Esophagus squamous epithelium (tissue), 5 donors: ENCODE measurements around the gene METRN. TPM values are rescaled to one million over a fixed set of nuclear protein-coding genes. Genes with fewer than 3 reads are reported as not detected.
"Not testable (repeated sequence)": the region's sequence is repeated elsewhere in the genome, so short reads cannot be mapped to it uniquely, and the experiment has no call there.

ENCODE experiments used
- DNase-seq: peaks from one replicate; lab custom pipeline; 2025; lab: John Stamatoyannopoulos, UW
- H3K27ac ChIP-seq, 4 donors: fragments of 200-600 bp; sonication (generic); one replicate each; pipeline ENCODE4 v1.5.1; 2016 to 2019; ENCODE audit warnings: mild to moderate bottlenecking in 1 of 4
- H3K27me3 ChIP-seq, 4 donors: fragments of 200-600 bp; sonication (generic); 1 replicate in 3 of 4; 2 replicates in 1 of 4; pipeline versions ENCODE4 v1.5.1 to v1.6.0; 2017 to 2021; ENCODE audit warnings: antibody characterized with exemption in 1 of 4
- H3K36me3 ChIP-seq, 3 donors: fragments of 200-600 bp; sonication (generic); one replicate each; pipeline ENCODE4 v1.5.1; 2016 to 2019
- H3K4me1 ChIP-seq, 3 donors: fragments of 200-600 bp; sonication (generic); one replicate each; pipeline ENCODE4 v1.5.1; 2017 to 2019
- H3K4me3 ChIP-seq, 4 donors: fragments of 200-600 bp; sonication (generic); 1 replicate in 3 of 4; 2 replicates in 1 of 4; pipeline ENCODE4 v1.5.1; 2016 to 2019; ENCODE audit warnings: mild to moderate bottlenecking in 2 of 4, moderate library complexity in 1 of 4
- H3K9me3 ChIP-seq, 3 donors: fragments of 200-600 bp; sonication (generic); one replicate each; pipeline ENCODE4 v1.5.1; 2016 to 2019
- POLR2A ChIP-seq, 4 donors: fragments of 450-650 bp; IDR thresholded peaks; one replicate each; pipeline ENCODE4 v1.6.1; 2017; ENCODE audit warnings: antibody characterized with exemption in 4 of 4, mild to moderate bottlenecking in 4 of 4, moderate library complexity in 3 of 4
- WGBS, 2 donors: methylation state at CpG; one replicate each; pipeline ENCODE4 v1.1.5; 2018; 5-methylcytosine and 5-hydroxymethylcytosine counted together
- intact Hi-C: fragments of 100-400 bp; cut with DNase I; formaldehyde crosslinking; loops from one replicate; pipeline ENCODE4 v1.15.0; 2022
- total RNA-seq, 4 donors: library from RNA; depleted of rRNA; stranded (reverse); fragments of >200 nt; gene quantifications; one replicate each; pipeline ENCODE4 v1.1.0, GENCODE V29; 2016
- TF ChIP-seq, protein P1 (sequence below), 6 experiments: fragments of 450-650 bp in 4 of 6; fragments of 200-600 bp in 2 of 6; sonication (generic) in 2 of 6; IDR thresholded peaks; one replicate each; pipeline ENCODE4 v1.5.1; 2016 to 2019; ENCODE audit warnings: antibody characterized with exemption in 6 of 6, mild to moderate bottlenecking in 4 of 6, moderate library complexity in 4 of 6
- donor health status: DM: yes; HTN: yes; CAD: no.

METRN gene
- total RNA-seq, 4 donors from 2014 or later, result 4.2 to 12.7 (median 8.8) TPM

DNA sequence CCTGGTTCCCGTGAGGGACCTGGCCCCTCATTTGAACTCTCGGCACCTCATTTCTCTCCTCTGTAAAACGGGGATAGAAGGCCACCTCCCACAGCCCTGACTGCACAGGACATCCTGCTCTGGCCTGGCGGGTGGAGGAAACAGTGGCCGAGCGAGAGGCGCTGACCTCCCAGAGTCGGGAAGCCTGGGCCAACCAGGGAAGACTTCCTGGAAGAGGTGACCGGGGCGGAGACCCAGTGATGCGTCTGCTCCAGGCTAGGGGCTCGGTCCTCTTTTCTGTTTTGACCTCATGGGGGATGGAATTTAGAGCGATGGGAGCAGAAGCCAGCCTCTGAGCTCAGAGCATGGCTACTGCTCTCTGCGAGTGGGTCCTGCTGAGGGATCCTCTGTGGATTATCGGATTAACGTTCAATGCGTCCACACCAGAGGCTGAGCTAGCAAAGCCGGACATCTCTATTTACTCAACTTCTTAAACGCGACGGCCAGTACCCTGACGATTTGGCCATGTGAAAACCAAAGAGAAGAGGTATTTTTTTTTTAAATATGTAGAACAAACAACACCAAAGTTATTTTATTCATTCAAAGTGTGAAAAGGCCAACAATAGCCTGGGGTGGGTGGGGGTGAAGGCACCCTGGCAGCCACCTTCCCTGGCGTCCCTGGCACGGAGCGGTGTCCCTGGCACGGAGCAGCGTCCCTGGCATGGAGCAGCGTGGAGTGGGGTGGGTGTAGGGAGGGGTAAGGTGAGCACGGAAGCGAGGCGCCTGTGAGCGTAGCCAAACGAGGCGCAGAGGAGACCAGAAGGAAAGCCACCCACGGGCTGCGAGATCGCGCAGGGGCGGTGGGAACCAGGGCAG lies 36.5 kb downstream of the METRN start:
- WGBS, 2 donors, result 44 to 57% methylated on average over 29 to 31 of the region's 39 CpGs
- DNase-seq, result no peak
- H3K9me3 ChIP-seq, result no peaks in the 10 kb centered on the region
- no peak overlapping the region for H3K4me3 ChIP-seq
- no peaks in the 10 kb centered on the region for H3K36me3 ChIP-seq
- TF ChIP-seq POLR2A (IDR thresholded peaks at IDR 0.05), result no peak
- TF ChIP-seq, protein P1, sequence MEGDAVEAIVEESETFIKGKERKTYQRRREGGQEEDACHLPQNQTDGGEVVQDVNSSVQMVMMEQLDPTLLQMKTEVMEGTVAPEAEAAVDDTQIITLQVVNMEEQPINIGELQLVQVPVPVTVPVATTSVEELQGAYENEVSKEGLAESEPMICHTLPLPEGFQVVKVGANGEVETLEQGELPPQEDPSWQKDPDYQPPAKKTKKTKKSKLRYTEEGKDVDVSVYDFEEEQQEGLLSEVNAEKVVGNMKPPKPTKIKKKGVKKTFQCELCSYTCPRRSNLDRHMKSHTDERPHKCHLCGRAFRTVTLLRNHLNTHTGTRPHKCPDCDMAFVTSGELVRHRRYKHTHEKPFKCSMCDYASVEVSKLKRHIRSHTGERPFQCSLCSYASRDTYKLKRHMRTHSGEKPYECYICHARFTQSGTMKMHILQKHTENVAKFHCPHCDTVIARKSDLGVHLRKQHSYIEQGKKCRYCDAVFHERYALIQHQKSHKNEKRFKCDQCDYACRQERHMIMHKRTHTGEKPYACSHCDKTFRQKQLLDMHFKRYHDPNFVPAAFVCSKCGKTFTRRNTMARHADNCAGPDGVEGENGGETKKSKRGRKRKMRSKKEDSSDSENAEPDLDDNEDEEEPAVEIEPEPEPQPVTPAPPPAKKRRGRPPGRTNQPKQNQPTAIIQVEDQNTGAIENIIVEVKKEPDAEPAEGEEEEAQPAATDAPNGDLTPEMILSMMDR (IDR thresholded peaks at IDR 0.05), result no peak
- intact Hi-C loops, result no loop called here
- peaks cover 0 to 23% (median 0%) of the 10 kb centered on the region in 3 donors for H3K4me1 ChIP-seq
- peaks cover 0 to 57% (median 0%) of the 10 kb centered on the region in 4 donors for H3K27me3 ChIP-seq
- H3K27ac ChIP-seq, result no peak overlapping the region

DNA sequence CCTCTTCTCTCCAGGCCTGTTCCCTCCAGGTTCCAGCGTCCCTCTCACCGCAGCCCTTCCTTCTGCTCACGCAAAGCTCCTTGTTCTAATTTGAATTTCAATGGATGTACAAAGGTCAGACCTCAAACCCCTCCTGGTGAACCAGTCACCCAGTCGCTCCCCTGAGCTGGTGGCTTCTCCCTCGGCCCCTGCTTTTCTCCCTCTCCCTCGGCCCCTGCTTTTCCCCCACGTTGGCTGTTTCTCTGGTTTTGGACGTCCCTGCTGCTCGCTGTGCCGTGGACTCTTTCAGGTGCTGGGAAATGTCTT lies 37.0 kb downstream of the METRN start:
- no peaks in the 10 kb centered on the region for H3K9me3 ChIP-seq
- H3K4me3 ChIP-seq, result no peak overlapping the region
- WGBS, 2 donors, result 15 to 31% methylated on average over 10 of the region's 10 CpGs
- intact Hi-C loops, result no loop called here
- TF ChIP-seq POLR2A (IDR thresholded peaks at IDR 0.05), result no peak
- TF ChIP-seq, protein P1 (IDR thresholded peaks at IDR 0.05), result no peak
- DNase-seq, result no peak
- no peaks in the 10 kb centered on the region for H3K36me3 ChIP-seq
- no peak overlapping the region for H3K27ac ChIP-seq
- H3K4me1 ChIP-seq, result peaks cover 0 to 23% (median 0%) of the 10 kb centered on the region in 3 donors
- peaks cover 0 to 57% (median 0%) of the 10 kb centered on the region in 4 donors for H3K27me3 ChIP-seq

DNA sequence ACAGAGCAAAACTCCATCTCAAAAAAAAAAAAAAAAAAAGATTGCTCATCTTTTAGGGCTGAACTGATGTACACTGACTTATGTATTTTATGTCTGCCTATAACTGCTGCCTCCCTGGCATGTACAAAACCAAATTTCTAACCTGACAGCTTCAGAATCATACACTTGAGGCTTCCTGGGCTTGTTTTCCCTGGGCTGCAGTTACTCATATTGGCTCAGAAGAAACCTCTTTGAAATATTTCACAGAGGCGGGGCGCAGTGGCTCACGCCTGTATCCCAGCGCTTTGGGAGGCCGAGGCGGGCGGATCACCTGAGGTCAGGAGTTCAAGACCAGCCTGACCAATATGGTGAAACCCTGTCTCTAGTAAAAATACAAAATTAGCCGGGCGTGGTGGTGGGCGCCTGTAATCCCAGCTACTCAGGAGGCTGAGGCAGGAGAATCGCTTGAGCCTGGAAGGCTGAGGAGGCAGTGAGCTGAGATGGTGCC lies 39.2 kb downstream of the METRN start:
- H3K9me3 ChIP-seq, intact Hi-C loops, H3K4me3 ChIP-seq, H3K36me3 ChIP-seq, DNase-seq, H3K27ac ChIP-seq: not testable (repeated sequence)
- 79 to 82% methylated on average over 7 to 11 of the region's 11 CpGs for WGBS, 2 donors
- Histone ChIP-seq H3K27me3 (peaks cover 0 to 57% (median 0%) of the 10 kb centered on the region in 4 donors), H3K4me1 (peaks cover 0 to 37% (median 0%) of the 10 kb centered on the region in 3 donors)

DNA sequence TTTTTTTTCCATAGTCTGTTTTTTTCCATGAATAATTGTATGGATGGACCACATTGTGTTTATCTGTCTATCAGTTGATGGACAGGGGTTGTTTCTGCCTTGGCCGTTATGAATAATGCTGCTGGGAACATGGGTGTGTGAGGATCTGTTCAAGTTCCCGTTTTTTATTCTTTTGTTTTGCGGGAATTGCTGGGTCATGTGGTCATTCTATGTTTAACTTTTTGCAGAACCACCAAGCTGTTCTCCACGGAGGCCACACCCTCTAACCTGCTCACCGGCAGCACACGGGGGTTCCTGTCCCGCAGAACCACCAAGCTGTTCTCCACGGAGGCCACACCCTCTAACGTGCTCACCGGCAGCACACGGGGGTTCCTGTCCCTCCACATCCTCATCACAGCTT lies 39.7 kb downstream of the METRN start:
- WGBS, 2 donors, result 22 to 28% methylated on average over 11 of the region's 11 CpGs
- peaks cover 0 to 42% (median 3%) of the 10 kb centered on the region in 3 donors for H3K4me1 ChIP-seq

DNA sequence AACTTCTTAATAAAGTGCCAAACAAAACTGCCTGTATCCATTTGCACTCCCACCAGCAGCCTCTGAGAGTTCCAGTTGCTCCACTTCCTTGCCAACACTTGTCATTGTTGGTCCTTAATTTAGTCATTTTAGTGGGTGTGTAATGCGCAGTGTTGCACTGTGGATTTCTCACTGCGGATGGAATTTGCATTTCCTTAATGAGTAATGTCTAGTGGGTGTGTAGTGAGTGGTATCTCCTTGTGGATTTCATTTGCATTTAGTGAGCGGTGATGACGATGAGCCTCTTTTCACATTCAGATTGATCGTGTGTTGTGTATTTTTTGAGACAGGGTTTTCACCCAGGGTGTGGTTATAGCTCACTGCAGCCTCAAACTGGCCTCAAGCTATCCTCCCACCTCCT lies 41.5 kb downstream of the METRN start:
- no peaks in the 10 kb centered on the region for H3K36me3 ChIP-seq
- no peaks in the 10 kb centered on the region for H3K9me3 ChIP-seq
- DNase-seq, result no peak
- H3K4me1 ChIP-seq, result peaks cover 7 to 57% (median 12%) of the 10 kb centered on the region in 3 donors
- H3K27ac ChIP-seq, result no peak overlapping the region
- no peak for TF ChIP-seq POLR2A (IDR thresholded peaks at IDR 0.05)
- TF ChIP-seq, protein P1 (IDR thresholded peaks at IDR 0.05), result no peak
- 58 to 91% methylated on average over 5 of the region's 5 CpGs for WGBS, 2 donors
- H3K27me3 ChIP-seq, result peaks cover 0 to 60% (median 0%) of the 10 kb centered on the region in 4 donors
- intact Hi-C loops, result no loop called here
- H3K4me3 ChIP-seq, result no peak overlapping the region

More for the DNA sequence above, 39.7 kb downstream of the METRN start:
- Histone ChIP-seq H3K36me3 (no peaks in the 10 kb centered on the region), H3K9me3 (no peaks in the 10 kb centered on the region), H3K27ac (no peak overlapping the region), H3K27me3 (peaks cover 0 to 57% (median 0%) of the 10 kb centered on the region in 4 donors), H3K4me3 (no peak overlapping the region)
- TF ChIP-seq, protein P1 (IDR thresholded peaks at IDR 0.05), result no peak
- no peak for TF ChIP-seq POLR2A (IDR thresholded peaks at IDR 0.05)
- no peak for DNase-seq
- intact Hi-C loops, result no loop called here
